Measurements from ENCODE around the gene GFM1.

The GFM1 gene

DNA sequence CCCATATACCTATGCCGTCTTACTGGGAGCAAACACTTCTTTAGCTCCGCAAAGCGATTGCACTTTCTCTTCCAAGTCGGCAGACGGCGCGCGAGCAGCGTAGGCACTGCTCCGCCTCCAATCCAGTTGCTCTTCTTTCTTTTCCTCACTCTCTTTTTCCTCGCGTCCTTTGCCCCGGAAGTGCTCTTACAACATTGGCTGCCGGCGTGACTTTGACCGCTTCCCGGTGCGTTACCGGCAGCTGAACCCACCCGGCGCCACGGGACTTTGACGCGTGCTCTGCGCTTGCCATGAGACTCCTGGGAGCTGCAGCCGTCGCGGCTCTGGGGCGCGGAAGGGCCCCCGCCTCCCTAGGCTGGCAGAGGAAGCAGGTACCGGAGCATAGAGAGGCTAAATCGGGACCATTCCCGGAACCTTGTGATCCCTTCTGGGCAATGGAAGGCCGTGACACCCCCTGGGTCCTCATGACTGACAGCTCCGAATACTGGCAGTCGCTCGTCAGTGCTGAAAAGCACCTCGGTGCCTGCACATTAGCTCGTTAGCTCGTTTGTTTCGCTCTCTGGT is at the start of gene GFM1:
TSS of gene GFM1 (plus strand) at position 183 of the 564 bp plus-strand sequence. CDS start at position 291, 108 bp downstream.
- Histone ChIP-seq H3K4me1 (ENCODE audit: control insufficient read depth, insufficient read depth, low read length, unreplicated experiment) (peaks cover 8% of the 10 kb centered on the region), H3K27ac (ENCODE audit: low read depth, low read length) (peak within 1 kb of the TSS; percentile 58; the same call in 1 of the 2 replicates), H3K4me3 (ENCODE audit: low read depth, low read length) (peak within 1 kb of the TSS; percentile 99), H2AFZ (ENCODE audit: low read length, unreplicated experiment) (peak within 1 kb of the TSS; percentile 57), H3K27me3 (ENCODE audit: insufficient read depth, low read length) (no peaks in the 10 kb centered on the region), H3K36me3 (ENCODE audit: insufficient read depth, low read length) (peaks cover 19% of the 10 kb centered on the region), H3K79me2 (ENCODE audit: control insufficient read depth, insufficient read depth, low read length, unreplicated experiment) (peaks cover 32% of the 10 kb centered on the region)

DNA sequence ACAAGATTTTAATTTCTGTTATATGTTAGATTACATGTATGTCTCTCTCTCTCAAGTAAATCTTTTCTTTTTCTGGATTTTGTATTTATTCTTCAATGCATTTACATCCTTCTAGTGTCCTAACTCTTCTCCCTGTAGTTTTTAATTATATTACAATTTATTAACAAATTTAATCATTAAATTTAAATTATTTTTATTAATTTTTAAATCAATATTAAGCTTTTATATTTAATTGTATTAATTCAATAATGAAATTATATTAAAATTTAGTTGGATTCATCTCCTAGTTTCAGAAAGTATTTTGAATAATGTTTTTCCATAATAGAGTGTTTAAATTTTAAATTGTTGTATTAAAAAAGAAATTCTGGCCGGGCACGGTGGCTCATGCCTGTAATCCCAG is 43.5 kb upstream of the GFM1 start:
- H3K79me2 ChIP-seq (ENCODE audit: control insufficient read depth, insufficient read depth, low read length, unreplicated experiment), result no peaks in the 10 kb centered on the region
- H3K36me3 ChIP-seq (ENCODE audit: insufficient read depth, low read length), result no peaks in the 10 kb centered on the region
- H3K27me3 ChIP-seq (ENCODE audit: insufficient read depth, low read length), result no peaks in the 10 kb centered on the region
- no peak overlapping the region for H2AFZ ChIP-seq (ENCODE audit: low read length, unreplicated experiment)
- H3K4me3 ChIP-seq (ENCODE audit: low read depth, low read length), result no peak overlapping the region
- H3K4me1 ChIP-seq (ENCODE audit: control insufficient read depth, insufficient read depth, low read length, unreplicated experiment), result no peaks in the 10 kb centered on the region
- no peak overlapping the region for H3K27ac ChIP-seq (ENCODE audit: low read depth, low read length)

DNA sequence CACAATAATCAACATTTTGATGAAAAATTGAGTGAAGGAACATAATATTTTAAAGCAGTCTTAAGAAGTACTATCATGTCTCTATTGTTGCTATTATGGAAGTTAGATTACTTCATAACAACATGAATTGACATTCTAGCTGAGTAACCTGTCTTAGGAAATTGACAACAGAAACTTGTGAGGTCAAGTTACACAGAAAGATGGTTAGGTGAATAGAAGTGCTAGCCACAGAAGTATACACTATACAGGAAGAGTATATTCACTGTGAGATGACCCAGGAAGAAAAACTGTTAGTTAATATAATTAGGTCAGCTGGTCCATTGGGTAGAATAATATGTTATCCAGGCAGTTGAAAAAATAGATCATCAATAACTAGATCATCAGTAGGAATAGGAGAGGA is 42.1 kb upstream of the GFM1 start:
- H2AFZ ChIP-seq (ENCODE audit: low read length, unreplicated experiment), result no peak overlapping the region
- H3K4me3 ChIP-seq (ENCODE audit: low read depth, low read length), result no peak overlapping the region
- no peaks in the 10 kb centered on the region for H3K79me2 ChIP-seq (ENCODE audit: control insufficient read depth, insufficient read depth, low read length, unreplicated experiment)

DNA sequence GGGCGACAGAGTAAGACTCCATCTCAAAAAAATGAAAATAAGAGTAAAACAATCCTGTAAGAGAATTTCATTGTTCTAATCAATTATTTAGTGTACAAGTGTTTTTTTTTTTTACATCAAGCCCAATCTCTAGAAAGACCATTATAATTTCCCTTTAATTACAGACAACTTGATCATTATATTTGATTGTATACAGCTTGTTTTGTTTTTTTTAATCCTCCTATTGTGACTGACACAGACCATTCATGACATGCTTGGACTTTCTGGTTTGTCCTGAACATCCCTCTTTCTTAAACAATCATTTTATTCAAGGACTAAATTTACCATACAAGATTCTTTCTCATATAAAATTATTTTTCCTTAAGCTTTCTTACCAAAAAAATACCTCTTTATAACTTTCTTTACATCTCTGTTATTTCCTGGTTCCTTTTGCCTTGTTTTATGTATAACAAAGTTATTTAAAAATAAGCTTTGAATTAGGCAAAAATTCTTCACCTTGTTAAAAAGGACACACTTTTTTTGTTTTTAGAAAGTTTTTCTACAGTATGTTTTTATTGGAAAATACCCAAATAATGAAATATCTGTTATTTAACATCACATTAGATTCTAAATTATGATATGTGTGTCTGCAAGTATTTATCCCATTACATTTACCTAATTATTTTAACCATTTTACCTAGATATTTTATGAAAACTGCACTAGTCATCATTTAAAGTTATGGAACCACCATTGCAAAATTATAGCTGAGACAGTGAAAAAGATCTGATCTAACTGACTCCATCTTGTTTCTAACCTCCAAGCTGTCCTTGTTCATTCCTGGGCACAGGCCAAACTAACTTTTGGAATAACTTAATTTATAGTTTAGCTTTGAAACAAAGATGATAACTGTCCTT is 26.1 kb upstream of the GFM1 start:
- Histone ChIP-seq H3K79me2 (ENCODE audit: control insufficient read depth, insufficient read depth, low read length, unreplicated experiment) (no peaks in the 10 kb centered on the region), H3K27me3 (ENCODE audit: insufficient read depth, low read length) (no peaks in the 10 kb centered on the region), H3K27ac (ENCODE audit: low read depth, low read length) (no peak overlapping the region), H3K4me1 (ENCODE audit: control insufficient read depth, insufficient read depth, low read length, unreplicated experiment) (no peaks in the 10 kb centered on the region), H3K36me3 (ENCODE audit: insufficient read depth, low read length) (no peaks in the 10 kb centered on the region; the same call in 1 of the 2 replicates), H3K4me3 (ENCODE audit: low read depth, low read length) (no peak overlapping the region), H2AFZ (ENCODE audit: low read length, unreplicated experiment) (no peak overlapping the region)

More for the DNA sequence above, 42.1 kb upstream of the GFM1 start:
- Histone ChIP-seq H3K27ac (ENCODE audit: low read depth, low read length) (no peak overlapping the region), H3K4me1 (ENCODE audit: control insufficient read depth, insufficient read depth, low read length, unreplicated experiment) (no peaks in the 10 kb centered on the region), H3K36me3 (ENCODE audit: insufficient read depth, low read length) (no peaks in the 10 kb centered on the region), H3K27me3 (ENCODE audit: insufficient read depth, low read length) (no peaks in the 10 kb centered on the region)

DNA sequence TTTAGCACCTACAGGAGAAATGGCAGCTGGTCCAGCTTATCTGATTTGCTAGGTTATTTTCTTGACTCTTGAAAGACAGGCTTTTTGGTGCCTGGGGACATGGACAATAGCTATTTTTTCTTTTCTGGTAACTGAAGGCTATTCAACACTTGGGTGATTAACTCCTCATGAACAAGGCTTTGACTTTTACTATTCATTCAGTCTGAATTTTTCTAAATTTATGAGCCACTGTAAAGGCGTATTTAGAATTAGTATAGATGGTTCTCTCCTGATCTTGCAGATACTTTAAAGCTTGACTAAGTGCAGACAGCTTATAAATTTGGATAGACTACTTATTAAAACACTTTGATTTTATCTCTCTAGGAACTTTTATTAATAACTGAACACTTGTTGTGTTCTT is 18.4 kb upstream of the GFM1 start:
- Histone ChIP-seq H3K36me3 (ENCODE audit: insufficient read depth, low read length) (no peaks in the 10 kb centered on the region), H3K79me2 (ENCODE audit: control insufficient read depth, insufficient read depth, low read length, unreplicated experiment) (no peaks in the 10 kb centered on the region), H3K4me3 (ENCODE audit: low read depth, low read length) (no peak overlapping the region), H2AFZ (ENCODE audit: low read length, unreplicated experiment) (no peak overlapping the region), H3K27me3 (ENCODE audit: insufficient read depth, low read length) (peaks cover 13% of the 10 kb centered on the region; the same call in 1 of the 2 replicates), H3K27ac (ENCODE audit: low read depth, low read length) (no peak overlapping the region), H3K4me1 (ENCODE audit: control insufficient read depth, insufficient read depth, low read length, unreplicated experiment) (no peaks in the 10 kb centered on the region)

DNA sequence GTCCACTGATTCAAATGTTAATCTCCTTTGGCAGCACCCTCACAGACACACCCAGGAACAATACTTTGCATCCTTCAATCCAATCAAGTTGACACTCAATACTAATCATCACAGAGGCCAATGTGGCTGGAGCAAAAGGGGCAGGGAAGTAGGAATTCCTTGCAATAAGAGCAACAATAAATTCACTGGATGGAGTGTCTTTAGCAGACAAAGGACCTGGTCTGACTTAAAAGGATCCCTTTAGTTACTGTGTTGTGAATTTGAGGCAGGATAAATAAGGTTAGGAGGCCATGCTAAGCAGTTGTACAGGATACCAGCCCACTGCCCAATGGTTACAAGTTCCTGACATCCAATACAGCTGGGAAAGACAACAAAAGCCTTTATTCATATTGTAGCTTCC is 12.3 kb upstream of the GFM1 start:
- no peaks in the 10 kb centered on the region for H3K4me1 ChIP-seq (ENCODE audit: control insufficient read depth, insufficient read depth, low read length, unreplicated experiment)
- H3K4me3 ChIP-seq (ENCODE audit: low read depth, low read length), result no peak overlapping the region
- H3K79me2 ChIP-seq (ENCODE audit: control insufficient read depth, insufficient read depth, low read length, unreplicated experiment), result no peaks in the 10 kb centered on the region
- no peak overlapping the region for H2AFZ ChIP-seq (ENCODE audit: low read length, unreplicated experiment)
- no peak overlapping the region for H3K27ac ChIP-seq (ENCODE audit: low read depth, low read length)
- H3K36me3 ChIP-seq (ENCODE audit: insufficient read depth, low read length), result no peaks in the 10 kb centered on the region
- H3K27me3 ChIP-seq (ENCODE audit: insufficient read depth, low read length), result peaks cover 20% of the 10 kb centered on the region; the same call in 1 of the 2 replicates

DNA sequence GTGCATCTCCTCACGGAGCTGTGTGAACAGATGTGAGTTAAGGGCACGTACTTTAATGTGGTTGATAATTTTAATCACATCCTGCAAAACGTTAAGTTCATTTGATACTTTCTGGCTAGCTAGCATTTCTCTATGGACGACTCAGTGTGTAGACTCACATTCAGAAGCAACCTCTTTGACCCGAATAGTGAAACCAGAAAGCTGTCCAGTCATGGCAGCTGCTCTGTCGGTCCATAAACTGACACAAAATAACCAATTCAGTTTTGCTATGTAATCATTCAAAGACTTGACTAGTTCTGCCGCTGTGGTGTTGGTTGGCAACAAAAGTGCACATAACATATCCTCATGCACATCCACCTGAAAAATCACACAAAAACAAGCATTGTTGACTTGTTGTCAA is 3.7 kb upstream of the GFM1 start:
- H3K36me3 ChIP-seq (ENCODE audit: insufficient read depth, low read length), result no peaks in the 10 kb centered on the region
- H2AFZ ChIP-seq (ENCODE audit: low read length, unreplicated experiment), result no peak overlapping the region
- peaks cover 3% of the 10 kb centered on the region for H3K4me1 ChIP-seq (ENCODE audit: control insufficient read depth, insufficient read depth, low read length, unreplicated experiment)

DNA sequence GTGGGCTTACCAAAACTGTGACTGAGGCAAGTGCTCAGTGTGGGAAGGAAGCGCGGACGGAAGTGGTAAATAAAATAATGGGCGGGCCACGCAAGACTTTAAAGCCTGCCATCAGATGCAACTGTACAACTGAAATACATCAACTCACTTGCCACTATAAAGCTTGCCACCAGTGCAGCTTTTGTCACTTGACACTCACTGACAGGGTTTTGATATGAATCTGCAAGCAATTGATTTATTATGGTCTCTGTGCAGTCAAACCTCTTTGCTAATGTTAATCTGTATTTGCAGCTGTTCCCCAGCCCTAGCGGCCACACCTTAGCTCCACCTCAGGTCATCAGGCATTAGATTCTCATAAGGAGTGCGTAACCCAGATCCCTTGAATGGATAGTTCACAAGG is 2.3 kb upstream of the GFM1 start:
- peaks cover 8% of the 10 kb centered on the region for H3K4me1 ChIP-seq (ENCODE audit: control insufficient read depth, insufficient read depth, low read length, unreplicated experiment)
- H3K4me3 ChIP-seq (ENCODE audit: low read depth, low read length), result no peak overlapping the region
- H3K27me3 ChIP-seq (ENCODE audit: insufficient read depth, low read length), result no peaks in the 10 kb centered on the region
- 0 out of 2 replicates have a peak, but pooled peaks cover 9% of the 10 kb centered on the region for H3K36me3 ChIP-seq (ENCODE audit: insufficient read depth, low read length)
- H3K27ac ChIP-seq (ENCODE audit: low read depth, low read length), result no peak overlapping the region
- no peak overlapping the region for H2AFZ ChIP-seq (ENCODE audit: low read length, unreplicated experiment)
- peaks cover 24% of the 10 kb centered on the region for H3K79me2 ChIP-seq (ENCODE audit: control insufficient read depth, insufficient read depth, low read length, unreplicated experiment)

More for the DNA sequence above, 3.7 kb upstream of the GFM1 start:
- peaks cover 12% of the 10 kb centered on the region for H3K79me2 ChIP-seq (ENCODE audit: control insufficient read depth, insufficient read depth, low read length, unreplicated experiment)
- H3K27me3 ChIP-seq (ENCODE audit: insufficient read depth, low read length), result no peaks in the 10 kb centered on the region
- no peak overlapping the region for H3K4me3 ChIP-seq (ENCODE audit: low read depth, low read length)
- H3K27ac ChIP-seq (ENCODE audit: low read depth, low read length), result no peak overlapping the region

DNA sequence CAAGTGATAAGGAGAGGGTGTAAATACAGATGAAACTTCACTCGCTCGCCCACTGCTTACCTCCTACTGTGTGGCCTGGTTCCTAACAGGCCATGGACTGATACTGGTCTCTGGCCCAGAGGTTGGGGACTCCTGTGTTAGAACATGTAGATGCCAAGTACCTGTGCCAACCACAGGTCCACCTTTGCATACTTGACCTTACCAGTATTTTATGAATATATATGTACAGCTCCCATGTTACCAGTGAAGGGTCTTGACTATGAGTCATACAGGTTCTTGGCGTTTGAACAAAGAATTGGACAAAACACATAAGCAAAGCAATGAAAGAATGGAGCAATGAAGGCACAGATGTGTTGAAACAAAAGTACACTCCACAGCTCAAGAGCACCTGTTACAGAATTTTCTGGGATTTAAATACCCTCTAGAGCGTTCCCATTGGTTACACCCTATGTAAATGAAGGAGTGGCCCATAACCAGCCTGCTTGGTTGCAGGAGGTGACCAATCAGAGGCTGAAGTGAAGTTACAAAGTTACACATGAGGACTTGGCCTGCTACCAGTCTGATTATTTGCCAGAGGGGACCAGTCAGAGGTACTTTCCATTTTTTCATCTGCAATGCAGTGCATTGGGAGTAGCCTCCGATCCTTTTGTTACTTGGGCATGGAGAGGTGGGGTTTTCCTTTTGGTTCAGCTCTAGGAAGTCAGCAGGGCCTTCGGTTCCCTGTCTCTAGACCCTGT is 1.7 kb upstream of the GFM1 start:
- H2AFZ ChIP-seq (ENCODE audit: low read length, unreplicated experiment), result peak overlapping the region; percentile 78

DNA sequence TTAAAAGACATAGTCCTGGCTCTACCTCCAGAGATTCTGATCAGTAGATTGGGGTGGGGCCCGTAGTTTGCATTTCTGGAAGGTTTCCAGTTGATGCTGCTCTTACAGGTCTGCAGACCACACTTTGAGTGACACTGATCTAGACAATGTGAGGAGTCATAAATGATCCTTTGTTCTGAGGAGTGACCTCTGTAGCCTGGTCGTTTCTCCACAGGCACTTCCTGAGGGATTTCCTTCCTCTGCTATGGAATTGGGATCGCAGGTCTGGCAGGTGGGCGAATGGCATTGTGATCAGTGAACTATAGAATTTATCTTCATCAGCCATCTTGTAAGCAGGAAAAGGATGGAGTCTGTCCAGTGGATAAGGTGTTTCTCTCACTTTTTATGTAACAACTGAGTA is 5.5 kb downstream of the GFM1 start:
- no peak overlapping the region for H2AFZ ChIP-seq (ENCODE audit: low read length, unreplicated experiment)
- H3K79me2 ChIP-seq (ENCODE audit: control insufficient read depth, insufficient read depth, low read length, unreplicated experiment), result peaks cover 27% of the 10 kb centered on the region
- H3K27ac ChIP-seq (ENCODE audit: low read depth, low read length), result no peak overlapping the region
- H3K4me3 ChIP-seq (ENCODE audit: low read depth, low read length), result no peak overlapping the region
- H3K36me3 ChIP-seq (ENCODE audit: insufficient read depth, low read length), result peaks cover 34% of the 10 kb centered on the region
- no peaks in the 10 kb centered on the region for H3K27me3 ChIP-seq (ENCODE audit: insufficient read depth, low read length)
- peaks cover 12% of the 10 kb centered on the region for H3K4me1 ChIP-seq (ENCODE audit: control insufficient read depth, insufficient read depth, low read length, unreplicated experiment)

More for the DNA sequence above, 1.7 kb upstream of the GFM1 start:
- Histone ChIP-seq H3K4me1 (ENCODE audit: control insufficient read depth, insufficient read depth, low read length, unreplicated experiment) (peaks cover 8% of the 10 kb centered on the region), H3K79me2 (ENCODE audit: control insufficient read depth, insufficient read depth, low read length, unreplicated experiment) (peaks cover 27% of the 10 kb centered on the region), H3K27me3 (ENCODE audit: insufficient read depth, low read length) (no peaks in the 10 kb centered on the region), H3K4me3 (ENCODE audit: low read depth, low read length) (no peak overlapping the region), H3K36me3 (ENCODE audit: insufficient read depth, low read length) (peaks cover 10% of the 10 kb centered on the region; the same call in 1 of the 2 replicates), H3K27ac (ENCODE audit: low read depth, low read length) (no peak overlapping the region)

All from ACC112 (cell line).